ENCODE data around the gene PPM1D. TPM values are rescaled to one million over a fixed set of nuclear protein-coding genes. Genes with fewer than 3 reads are reported as not detected.

PPM1D gene
- total RNA-seq, 1 donor from 2014 or later = 13.1 TPM

GRCh38 chr17:60594734-60595133, 5.3 kb upstream of the PPM1D start:
- H3K4me3 Mint-ChIP-seq (ENCODE audit: unreplicated experiment) = no peak overlapping the region
- no peaks in the 10 kb centered on the region for H3K9me3 Mint-ChIP-seq (ENCODE audit: low read depth)
- no peak for TF ChIP-seq CTCF (IDR thresholded peaks at IDR 0.05)
- peaks cover 16% of the 10 kb centered on the region for H3K4me1 Mint-ChIP-seq (ENCODE audit: low read depth)
- H3K27ac Mint-ChIP-seq (ENCODE audit: unreplicated experiment) = no peak overlapping the region
- no peak for DNase-seq (ENCODE audit: low spot score)
- H3K36me3 Mint-ChIP-seq (ENCODE audit: low read depth) = no peaks in the 10 kb centered on the region
- no peaks in the 10 kb centered on the region for H3K27me3 Mint-ChIP-seq (ENCODE audit: low read depth)

GRCh38 chr17:60597297-60597696, 2.7 kb upstream of the PPM1D start:
- Mint-ChIP-seq H3K27ac (ENCODE audit: unreplicated experiment) (no peak overlapping the region), H3K9me3 (ENCODE audit: low read depth) (no peaks in the 10 kb centered on the region), H3K36me3 (ENCODE audit: low read depth) (no peaks in the 10 kb centered on the region), H3K27me3 (ENCODE audit: low read depth) (no peaks in the 10 kb centered on the region), H3K4me1 (ENCODE audit: low read depth) (peaks cover 12% of the 10 kb centered on the region), H3K4me3 (ENCODE audit: unreplicated experiment) (no peak overlapping the region)
- DNase-seq (ENCODE audit: low spot score) = no peak
- no peak for TF ChIP-seq CTCF (IDR thresholded peaks at IDR 0.05)

DNA sequence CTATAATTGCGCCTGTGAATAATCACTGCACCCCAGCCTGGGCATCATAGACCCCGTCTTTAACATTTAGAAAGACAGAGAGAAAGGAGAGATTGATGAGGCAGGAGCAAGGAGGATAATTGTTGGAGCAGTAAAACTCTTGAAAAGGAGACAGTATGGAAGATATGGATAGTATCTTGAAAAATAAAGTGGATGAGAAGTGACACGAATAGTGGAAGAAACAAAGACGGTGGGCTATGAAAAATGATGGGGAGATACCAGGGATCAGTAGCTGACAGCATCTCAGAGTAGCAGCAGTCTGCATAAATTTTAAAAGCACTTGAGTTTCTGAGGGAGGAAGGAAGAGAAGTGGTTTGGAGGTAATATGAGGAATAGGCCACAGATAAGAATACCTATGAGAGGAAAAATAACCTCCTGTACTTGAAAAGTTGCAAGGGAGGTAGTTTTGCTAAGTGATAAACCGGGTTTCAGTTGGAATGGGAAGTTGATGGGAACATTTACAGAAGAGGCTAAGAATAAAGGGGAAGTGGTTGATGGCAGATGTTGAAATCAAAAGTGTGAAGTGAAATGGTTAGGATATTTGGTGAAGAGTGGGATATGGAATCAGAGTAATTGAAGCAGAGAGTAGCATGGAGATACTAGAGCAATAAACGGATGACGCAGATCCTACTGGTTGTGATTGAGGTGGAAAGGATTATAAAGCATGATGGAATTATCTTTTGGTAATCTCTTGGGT, 1.8 kb upstream of the PPM1D start:
- Mint-ChIP-seq H3K9me3 (ENCODE audit: low read depth) (no peaks in the 10 kb centered on the region), H3K36me3 (ENCODE audit: low read depth) (no peaks in the 10 kb centered on the region), H3K27me3 (ENCODE audit: low read depth) (no peaks in the 10 kb centered on the region), H3K27ac (ENCODE audit: unreplicated experiment) (no peak overlapping the region), H3K4me1 (ENCODE audit: low read depth) (peaks cover 20% of the 10 kb centered on the region), H3K4me3 (ENCODE audit: unreplicated experiment) (no peak overlapping the region)
- no peak for DNase-seq (ENCODE audit: low spot score)
- TF ChIP-seq CTCF (IDR thresholded peaks at IDR 0.05) = no peak

DNA sequence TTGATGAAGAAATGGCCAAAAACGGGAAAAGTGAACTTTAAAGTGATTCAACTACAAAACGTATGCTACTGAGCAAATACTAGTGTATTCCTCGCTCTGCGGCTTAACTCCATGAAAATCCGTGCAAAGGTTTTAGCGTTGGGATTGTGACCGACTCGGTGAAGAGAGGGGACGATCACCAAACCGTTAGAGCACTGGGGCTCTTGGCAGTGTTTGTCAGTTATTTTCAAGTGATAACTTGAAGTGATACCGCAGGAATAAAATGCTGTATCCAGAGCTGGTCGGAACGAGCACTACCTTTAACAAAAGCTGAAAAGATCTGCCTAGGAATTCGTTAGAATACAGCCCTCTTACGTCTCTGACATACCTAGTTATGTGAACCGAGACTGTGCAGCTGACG, 773 bp upstream of the PPM1D start:
- peak overlapping the region; percentile 94 for H3K4me3 Mint-ChIP-seq (ENCODE audit: unreplicated experiment)
- DNase-seq (ENCODE audit: low spot score) = no peak
- H3K9me3 Mint-ChIP-seq (ENCODE audit: low read depth) = no peaks in the 10 kb centered on the region
- no peak for TF ChIP-seq CTCF (IDR thresholded peaks at IDR 0.05)
- H3K36me3 Mint-ChIP-seq (ENCODE audit: low read depth) = no peaks in the 10 kb centered on the region
- H3K4me1 Mint-ChIP-seq (ENCODE audit: low read depth) = peaks cover 30% of the 10 kb centered on the region
- peak overlapping the region; percentile 90 for H3K27ac Mint-ChIP-seq (ENCODE audit: unreplicated experiment)
- H3K27me3 Mint-ChIP-seq (ENCODE audit: low read depth) = no peaks in the 10 kb centered on the region

DNA sequence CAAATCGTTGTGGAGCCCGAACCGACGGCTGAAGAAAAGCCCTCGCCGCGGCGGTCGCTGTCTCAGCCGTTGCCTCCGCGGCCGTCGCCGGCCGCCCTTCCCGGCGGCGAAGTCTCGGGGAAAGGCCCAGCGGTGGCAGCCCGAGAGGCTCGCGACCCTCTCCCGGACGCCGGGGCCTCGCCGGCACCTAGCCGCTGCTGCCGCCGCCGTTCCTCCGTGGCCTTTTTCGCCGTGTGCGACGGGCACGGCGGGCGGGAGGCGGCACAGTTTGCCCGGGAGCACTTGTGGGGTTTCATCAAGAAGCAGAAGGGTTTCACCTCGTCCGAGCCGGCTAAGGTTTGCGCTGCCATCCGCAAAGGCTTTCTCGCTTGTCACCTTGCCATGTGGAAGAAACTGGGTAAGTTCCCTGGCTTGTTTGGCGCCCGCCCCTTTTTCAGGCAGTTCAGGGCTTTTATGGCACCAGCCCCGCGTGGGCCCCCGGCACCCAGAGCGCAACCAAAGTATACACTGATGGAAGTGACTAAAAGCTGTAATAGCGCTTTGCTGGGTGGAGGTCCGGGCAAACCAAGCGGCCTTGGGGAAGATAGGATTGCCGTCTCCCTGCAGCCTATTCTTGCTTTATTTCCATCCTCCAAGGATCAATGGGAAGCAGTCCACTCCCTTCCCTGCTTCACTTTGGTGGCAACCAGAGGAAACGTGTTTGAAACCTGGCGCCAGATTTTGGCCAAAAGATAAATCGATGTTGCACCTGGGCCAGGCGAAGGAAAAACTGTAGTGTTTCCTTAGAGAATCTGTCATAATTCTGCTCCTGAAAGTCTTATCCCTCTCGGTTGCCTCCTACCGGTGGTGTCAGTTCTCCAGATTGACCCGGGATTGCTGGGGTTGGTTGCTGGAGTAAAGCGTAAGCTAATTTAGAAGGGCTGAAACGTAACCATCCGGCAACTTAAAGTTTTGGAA, 775 bp downstream of the PPM1D start:
- Mint-ChIP-seq H3K4me1 (ENCODE audit: low read depth) (peaks cover 43% of the 10 kb centered on the region), H3K9me3 (ENCODE audit: low read depth) (no peaks in the 10 kb centered on the region), H3K27ac (ENCODE audit: unreplicated experiment) (peak overlapping the region; percentile 95), H3K4me3 (ENCODE audit: unreplicated experiment) (peak overlapping the region; percentile 94), H3K27me3 (ENCODE audit: low read depth) (no peaks in the 10 kb centered on the region), H3K36me3 (ENCODE audit: low read depth) (no peaks in the 10 kb centered on the region)
- TF ChIP-seq CTCF (IDR thresholded peaks at IDR 0.05) = peak; percentile 88
- DNase-seq (ENCODE audit: low spot score) = no peak

Data from chondrocyte (in vitro differentiated cells).